ENCODE data around the gene NFATC2IP.
"Not testable (repeated sequence)": the region's sequence is repeated elsewhere in the genome, so short reads cannot be mapped to it uniquely, and the experiment has no call there.

The NFATC2IP gene

GRCh38 chr16:28974437-28975157, 23.9 kb downstream of the NFATC2IP start, which contains the start of gene SPNS1:
Gene SPNS1, plus strand, starts transcription at chr16:28974778. Its CDS starts 374 bp downstream, at chr16:28975152.
- peak; percentile 98 for DNase-seq

- no peak for DNase-seq
Measured at GRCh38 chr16:28975158-28975599, 24.4 kb downstream of the NFATC2IP start.

- no peak for DNase-seq
Measured at GRCh38 chr16:28977703-28978662, 27.2 kb downstream of the NFATC2IP start.

GRCh38 chr16:28980330-28980729, 29.6 kb downstream of the NFATC2IP start:
- not testable (repeated sequence) for DNase-seq

GRCh38 chr16:28980929-28981328, 30.2 kb downstream of the NFATC2IP start:
- no peak for DNase-seq

- DNase-seq = no peak
Measured at GRCh38 chr16:28981517-28981916, 30.8 kb downstream of the NFATC2IP start.

GRCh38 chr16:28982418-28982817, 31.7 kb downstream of the NFATC2IP start:
- no peak for DNase-seq

- no peak for DNase-seq
Measured at GRCh38 chr16:28982949-28983348, 32.2 kb downstream of the NFATC2IP start.

GRCh38 chr16:28983644-28984043, 32.9 kb downstream of the NFATC2IP start:
- no peak for DNase-seq

- no peak for DNase-seq
Measured at GRCh38 chr16:28984091-28984490, 33.4 kb downstream of the NFATC2IP start.

- no peak for DNase-seq
Measured at GRCh38 chr16:28984619-28985135, 33.9 kb downstream of the NFATC2IP start, which contains the start of gene LAT. Gene LAT, plus strand, starts transcription at chr16:28985052. Its CDS starts 366 bp downstream, at chr16:28985418.

GRCh38 chr16:28985211-28986041, 34.7 kb downstream of the NFATC2IP start:
- no peak for DNase-seq

GRCh38 chr16:28986046-28986445, 35.3 kb downstream of the NFATC2IP start:
- no peak for DNase-seq

GRCh38 chr16:28986492-28986891, 35.8 kb downstream of the NFATC2IP start:
- DNase-seq = no peak

GRCh38 chr16:28987170-28987853, 36.6 kb downstream of the NFATC2IP start:
- DNase-seq = no peak

- DNase-seq = no peak
Measured at GRCh38 chr16:28989363-28989762, 38.6 kb downstream of the NFATC2IP start.

GRCh38 chr16:28990375-28991040, 39.8 kb downstream of the NFATC2IP start:
- DNase-seq = no peak

- no peak for DNase-seq
Measured at GRCh38 chr16:28991687-28992086, 41.0 kb downstream of the NFATC2IP start.

GRCh38 chr16:28992496-28992895, 41.8 kb downstream of the NFATC2IP start:
- DNase-seq = no peak

- no peak for DNase-seq
Measured at GRCh38 chr16:28998837-28999236, 48.1 kb downstream of the NFATC2IP start.

GRCh38 chr16:28999577-28999976, 48.8 kb downstream of the NFATC2IP start:
- no peak for DNase-seq

All from islet precursor cell (in vitro differentiated cells).